Gastrocnemius medialis (tissue), 4 donors: ENCODE results near the gene LMO1. TPM values are rescaled to one million over a fixed set of nuclear protein-coding genes. Genes with fewer than 3 reads are reported as not detected.
A peak's percentile ranks its signal among the peaks of the same experiment; 100 is the strongest.

Experiments
- ATAC-seq, 2 donors: fragments of 150-250 bp; one replicate each; pipeline ENCODE4 v1.9.1; 2016
- DNase-seq, 2 donors: peaks; one replicate each; pipeline ENCODE4 v3.0.0-alpha.2; 2019
- H3K27ac ChIP-seq, 4 donors: fragments of 200-600 bp; sonication (generic); 1 replicate in 1 of 4; 2 replicates in 3 of 4; pipeline ENCODE4 v1.5.1; 2016 to 2018; ENCODE audit warnings: mild to moderate bottlenecking in 2 of 4, moderate library complexity in 1 of 4
- H3K27me3 ChIP-seq, 3 donors: fragments of 200-600 bp; sonication (generic) in 2 of 3; 1 replicate in 1 of 3; 2 replicates in 2 of 3; pipeline versions ENCODE4 v1.5.1 to v1.6.0; 2016 to 2019; ENCODE audit warnings: mild to moderate bottlenecking in 1 of 3, moderate library complexity in 1 of 3
- H3K36me3 ChIP-seq, 2 donors: fragments of 200-600 bp; sonication (generic) in 1 of 2; one replicate each; pipeline ENCODE4 v1.5.1; 2017 to 2018
- H3K4me1 ChIP-seq, 2 donors: fragments of 200-600 bp; sonication (generic) in 1 of 2; one replicate each; pipeline ENCODE4 v1.5.1; 2016 to 2017; ENCODE audit warnings: mild to moderate bottlenecking in 2 of 2
- H3K4me3 ChIP-seq, 4 donors: fragments of 200-600 bp; sonication (generic) in 3 of 4; 1 replicate in 1 of 4; 2 replicates in 3 of 4; pipeline ENCODE4 v1.5.1; 2016 to 2019; ENCODE audit warnings: mild to moderate bottlenecking in 2 of 4
- H3K9me3 ChIP-seq, 3 donors: fragments of 200-600 bp; sonication (generic) in 2 of 3; 1 replicate in 1 of 3; 2 replicates in 2 of 3; pipeline ENCODE4 v1.5.1; 2016 to 2019
- POLR2A ChIP-seq, 2 donors: fragments of 450-650 bp; IDR thresholded peaks; one replicate each; pipeline ENCODE4 v1.6.1; 2017; ENCODE audit warnings: antibody characterized with exemption in 2 of 2, mild to moderate bottlenecking in 2 of 2, moderate library complexity in 2 of 2
- in situ Hi-C, 4 donors: fragments of 200-750 bp; cut with MboI; loops; one replicate each; pipeline versions ENCODE4 v1.15.0 to v1.8.0; 2017; ENCODE audit warnings: low sequenced_read_pairs in 4 of 4
- intact Hi-C: fragments of 100-400 bp; cut with DNase I; formaldehyde crosslinking; loops from one replicate; pipeline ENCODE4 v1.15.1; 2023; ENCODE audit warnings: low total_unique reads
- total RNA-seq, 4 donors: library from RNA; depleted of rRNA; stranded (reverse); fragments of >200 nt; gene quantifications; one replicate each; pipeline versions ENCODE4 v1.1.0 to v1.2.3, GENCODE V29; 2016
- TF ChIP-seq, protein P1 (sequence below), 5 experiments: fragments of 450-650 bp in 3 of 5; fragments of 200-600 bp in 2 of 5; sonication (generic) in 2 of 5; IDR thresholded peaks in 4 of 5; conservative IDR thresholded peaks in 1 of 5; 1 replicate in 4 of 5; 2 replicates in 1 of 5; pipeline ENCODE4 v1.5.1; 2016 to 2019; ENCODE audit warnings: antibody characterized with exemption in 5 of 5, mild to moderate bottlenecking in 3 of 5, moderate library complexity in 3 of 5

The LMO1 gene
- total RNA-seq, 4 donors from 2014 or later, result 2.2 to 7.0 (median 2.5) TPM

DNA sequence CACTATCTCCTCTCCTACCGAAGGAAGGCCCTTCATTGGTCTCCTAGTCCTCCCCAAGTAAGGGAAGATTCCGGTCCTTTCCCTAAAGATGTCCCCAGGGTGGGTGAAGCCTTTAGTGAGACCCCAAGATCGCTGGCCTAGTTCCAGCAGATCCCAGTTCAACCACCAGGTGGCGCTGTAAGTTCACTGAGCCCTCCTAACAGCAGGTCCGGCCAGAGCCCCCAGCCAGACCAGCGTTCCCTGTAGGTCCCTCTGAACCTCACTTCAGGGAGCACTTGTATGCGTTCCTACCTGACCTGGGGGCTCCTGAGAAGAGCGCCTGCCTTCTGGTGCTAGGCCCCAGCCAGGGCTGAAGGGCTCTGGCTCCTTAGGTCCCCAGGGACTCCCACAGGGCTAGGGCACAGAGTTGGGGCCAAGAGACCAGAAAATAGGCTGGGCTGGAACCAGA, 38.1 kb downstream of the LMO1 start:
- in situ Hi-C loops, result loop anchor here (5.0 to 25.0 kb wide), 5 partner anchors 37 to 737 kb away; partner anchors contain the start of genes LMO1 (in 1 of the 4) and TMEM9B (in 1 of the 4)
- Histone ChIP-seq H3K27me3 (no peaks in the 10 kb centered on the region), H3K4me3 (no peak overlapping the region), H3K27ac (no peak overlapping the region), H3K36me3 (no peaks in the 10 kb centered on the region), H3K4me1 (no peaks in the 10 kb centered on the region), H3K9me3 (no peaks in the 10 kb centered on the region)
- peak; percentile 58 to 81 for ATAC-seq
- no peak for TF ChIP-seq POLR2A (IDR thresholded peaks at IDR 0.05)
- TF ChIP-seq, protein P1, sequence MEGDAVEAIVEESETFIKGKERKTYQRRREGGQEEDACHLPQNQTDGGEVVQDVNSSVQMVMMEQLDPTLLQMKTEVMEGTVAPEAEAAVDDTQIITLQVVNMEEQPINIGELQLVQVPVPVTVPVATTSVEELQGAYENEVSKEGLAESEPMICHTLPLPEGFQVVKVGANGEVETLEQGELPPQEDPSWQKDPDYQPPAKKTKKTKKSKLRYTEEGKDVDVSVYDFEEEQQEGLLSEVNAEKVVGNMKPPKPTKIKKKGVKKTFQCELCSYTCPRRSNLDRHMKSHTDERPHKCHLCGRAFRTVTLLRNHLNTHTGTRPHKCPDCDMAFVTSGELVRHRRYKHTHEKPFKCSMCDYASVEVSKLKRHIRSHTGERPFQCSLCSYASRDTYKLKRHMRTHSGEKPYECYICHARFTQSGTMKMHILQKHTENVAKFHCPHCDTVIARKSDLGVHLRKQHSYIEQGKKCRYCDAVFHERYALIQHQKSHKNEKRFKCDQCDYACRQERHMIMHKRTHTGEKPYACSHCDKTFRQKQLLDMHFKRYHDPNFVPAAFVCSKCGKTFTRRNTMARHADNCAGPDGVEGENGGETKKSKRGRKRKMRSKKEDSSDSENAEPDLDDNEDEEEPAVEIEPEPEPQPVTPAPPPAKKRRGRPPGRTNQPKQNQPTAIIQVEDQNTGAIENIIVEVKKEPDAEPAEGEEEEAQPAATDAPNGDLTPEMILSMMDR (IDR thresholded peaks at IDR 0.05 in 4 of 5, conservative IDR thresholded peaks at IDR 0.05 in 1 of 5), result peak; percentile 95
- intact Hi-C loops, result loop anchor here (1.0 to 5.0 kb wide), 3 partner anchors 39 to 341 kb away; no protein-coding TSS in a partner anchor
- DNase-seq, result peak; percentile 43 to 62

DNA sequence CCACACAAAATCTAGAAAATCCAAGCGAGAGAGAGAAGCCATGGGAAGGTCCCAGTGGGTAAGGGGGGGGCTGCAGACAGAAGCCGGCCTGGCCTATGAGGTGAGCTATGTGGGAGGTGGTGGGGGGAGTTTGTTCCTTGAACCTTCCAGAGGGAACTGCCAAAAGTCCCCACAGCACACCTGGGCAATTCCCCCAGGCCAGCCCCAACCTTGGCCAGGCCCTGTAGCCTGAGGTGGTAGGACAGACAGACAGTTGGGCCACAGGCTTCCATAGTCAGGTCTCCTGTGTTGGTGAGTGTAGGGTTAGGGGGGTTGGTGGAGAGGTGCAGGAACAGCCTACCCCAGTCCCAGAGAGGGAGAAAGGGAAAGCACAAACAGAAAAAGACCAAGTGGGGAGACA, 39.0 kb downstream of the LMO1 start:
- Histone ChIP-seq H3K4me3 (no peak overlapping the region), H3K27me3 (no peaks in the 10 kb centered on the region), H3K27ac (no peak overlapping the region), H3K36me3 (no peaks in the 10 kb centered on the region), H3K4me1 (no peaks in the 10 kb centered on the region), H3K9me3 (no peaks in the 10 kb centered on the region)
- TF ChIP-seq POLR2A (IDR thresholded peaks at IDR 0.05), result no peak
- TF ChIP-seq, protein P1 (IDR thresholded peaks at IDR 0.05 in 4 of 5, conservative IDR thresholded peaks at IDR 0.05 in 1 of 5), result no peak
- DNase-seq (no peak), ATAC-seq (no peak)
- in situ Hi-C loops, result loop anchor here (5.0 to 25.0 kb wide), 5 partner anchors 38 to 738 kb away; partner anchors contain the start of genes LMO1 (in 1 of the 4) and TMEM9B (in 1 of the 4)
- intact Hi-C loops, result loop anchor here (1.0 to 5.0 kb wide), 3 partner anchors 40 to 342 kb away; no protein-coding TSS in a partner anchor

- in situ Hi-C loops, result loop anchor here in 1 of 4 donors (10.0 kb wide), 1 partner anchor 341 kb away; no protein-coding TSS in a partner anchor
Measured at GRCh38 chr11:8224161-8224591, 39.5 kb downstream of the LMO1 start.

DNA sequence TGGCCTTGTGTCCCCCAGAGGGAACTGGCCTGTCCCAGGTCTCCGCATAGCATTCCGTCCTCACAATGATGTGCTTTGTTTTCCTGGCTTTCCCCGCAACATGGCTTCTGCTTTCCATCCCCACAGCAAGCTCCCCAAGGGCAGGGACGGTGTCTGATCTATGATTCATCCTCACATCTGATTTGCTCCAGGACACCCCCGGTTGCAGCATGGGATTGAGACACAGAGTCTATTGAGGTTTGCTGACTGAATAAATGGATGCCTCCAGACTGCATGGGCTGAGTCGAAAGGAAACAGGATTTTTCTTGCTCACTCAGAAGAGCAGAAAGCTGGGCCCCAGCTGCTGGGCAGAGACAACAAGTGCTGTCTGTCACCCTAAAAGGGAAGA, 40.2 kb downstream of the LMO1 start:
- H3K36me3 ChIP-seq, result no peaks in the 10 kb centered on the region
- in situ Hi-C loops, result loop anchor here in 1 of 4 donors (10.0 kb wide), 1 partner anchor 341 kb away; no protein-coding TSS in a partner anchor

More at GRCh38 chr11:8224161-8224591, 39.5 kb downstream of the LMO1 start:
- intact Hi-C loops, result loop anchor here (2.0 kb wide), 1 partner anchor 343 kb away; no protein-coding TSS in a partner anchor
- H3K36me3 ChIP-seq, result no peaks in the 10 kb centered on the region
- no peak overlapping the region for H3K4me3 ChIP-seq
- no peak for DNase-seq
- no peak for TF ChIP-seq POLR2A (IDR thresholded peaks at IDR 0.05)
- TF ChIP-seq, protein P1 (IDR thresholded peaks at IDR 0.05 in 4 of 5, conservative IDR thresholded peaks at IDR 0.05 in 1 of 5), result no peak
- no peaks in the 10 kb centered on the region for H3K9me3 ChIP-seq
- H3K4me1 ChIP-seq, result no peaks in the 10 kb centered on the region
- H3K27ac ChIP-seq, result no peak overlapping the region
- no peaks in the 10 kb centered on the region for H3K27me3 ChIP-seq
- ATAC-seq, result no peak

More for the DNA sequence above, 40.2 kb downstream of the LMO1 start:
- H3K9me3 ChIP-seq, result no peaks in the 10 kb centered on the region
- TF ChIP-seq POLR2A (IDR thresholded peaks at IDR 0.05), result no peak
- TF ChIP-seq, protein P1 (IDR thresholded peaks at IDR 0.05 in 4 of 5, conservative IDR thresholded peaks at IDR 0.05 in 1 of 5), result no peak
- no peak for ATAC-seq
- no peak for DNase-seq
- H3K27ac ChIP-seq, result no peak overlapping the region
- no peaks in the 10 kb centered on the region for H3K27me3 ChIP-seq
- H3K4me1 ChIP-seq, result no peaks in the 10 kb centered on the region
- intact Hi-C loops, result no loop called here
- no peak overlapping the region for H3K4me3 ChIP-seq
